Neuronal stem cell (in vitro differentiated cells): ENCODE data around the gene SSBP3.

Experiments
- DNase-seq: peaks from one replicate; pipeline ENCODE4 v3.0.0-alpha.2; 2013; ENCODE audit warnings: low spot score
- H2AFZ ChIP-seq: one replicate; pipeline ENCODE4 v1.6.1; 2013; ENCODE audit warnings: mild to moderate bottlenecking, low read length, inconsistent platforms
- H2AK5ac ChIP-seq: 2 replicates; pipeline ENCODE4 v1.6.1; 2013; ENCODE audit warnings: low read depth, mild to moderate bottlenecking, inconsistent platforms, low read length, moderate library complexity, mixed read lengths
- H2BK120ac ChIP-seq: 2 replicates; pipeline ENCODE4 v1.6.1; 2013; ENCODE audit warnings: low read depth, mild to moderate bottlenecking, inconsistent platforms, low read length, moderate library complexity, mixed read lengths
- H2BK12ac ChIP-seq: one replicate; pipeline ENCODE4 v1.6.1; 2013; ENCODE audit warnings: low read length, inconsistent platforms
- H2BK15ac ChIP-seq: 2 replicates; pipeline ENCODE4 v1.6.1; 2013; ENCODE audit warnings: mild to moderate bottlenecking, low read length, inconsistent platforms, mixed read lengths
- H2BK5ac ChIP-seq: one replicate; pipeline ENCODE4 v1.6.1; 2013; ENCODE audit warnings: inconsistent platforms, mild to moderate bottlenecking, low read length, moderate library complexity
- H3K14ac ChIP-seq: one replicate; pipeline ENCODE4 v1.6.1; 2013; ENCODE audit warnings: low read length, inconsistent platforms
- H3K18ac ChIP-seq: 2 replicates; pipeline ENCODE4 v1.6.1; 2013; ENCODE audit warnings: low read length, inconsistent platforms
- H3K23ac ChIP-seq: 2 replicates; pipeline ENCODE4 v1.6.1; 2013; ENCODE audit warnings: low read depth, mild to moderate bottlenecking, mixed read lengths, low read length, inconsistent platforms; ENCODE audit not compliant: poor library complexity
- H3K27ac ChIP-seq: replicated peaks from 3 replicates; pipeline ENCODE4 v1.5.1; 2013; ENCODE audit warnings: low read length, inconsistent platforms
- H3K27me3 ChIP-seq, 3 experiments: 2 replicates each; pipeline ENCODE4 v1.6.1; 2013; ENCODE audit warnings: low read length in 3 of 3, mild to moderate bottlenecking in 2 of 3, inconsistent platforms in 1 of 3, low read depth in 1 of 3, mixed read lengths in 1 of 3, moderate library complexity in 1 of 3; ENCODE audit not compliant: control insufficient read depth in 3 of 3, insufficient read depth in 3 of 3
- H3K36me3 ChIP-seq, 2 donors: replicated peaks in 1 of 2; 2 replicates each; pipeline ENCODE4 v1.6.1; 2013; ENCODE audit warnings: low read length in 2 of 2; ENCODE audit not compliant: control insufficient read depth in 2 of 2, insufficient read depth in 2 of 2
- H3K4ac ChIP-seq: 2 replicates; pipeline ENCODE4 v1.6.1; 2013; ENCODE audit warnings: inconsistent platforms, mild to moderate bottlenecking, low read length, moderate library complexity
- H3K4me1 ChIP-seq, 2 donors: 1 replicate in 1 of 2; 2 replicates in 1 of 2; pipeline ENCODE4 v1.6.1; 2013; ENCODE audit warnings: low read length in 2 of 2, low read depth in 1 of 2; ENCODE audit not compliant: control insufficient read depth in 2 of 2, insufficient read depth in 1 of 2
- H3K4me2 ChIP-seq: one replicate; pipeline ENCODE4 v1.6.1; 2013; ENCODE audit warnings: mild to moderate bottlenecking, low read length, inconsistent platforms; ENCODE audit not compliant: insufficient read depth, poor library complexity, severe bottlenecking
- H3K4me3 ChIP-seq, 2 donors: 2 replicates each; pipeline ENCODE4 v1.5.1; 2013; ENCODE audit warnings: low read length in 2 of 2, mild to moderate bottlenecking in 2 of 2, inconsistent platforms in 1 of 2, moderate library complexity in 1 of 2
- H3K79me1 ChIP-seq: one replicate; pipeline ENCODE4 v1.6.1; 2013; ENCODE audit warnings: low read depth, mild to moderate bottlenecking, inconsistent platforms, low read length, moderate library complexity
- H3K9ac ChIP-seq: one replicate; pipeline ENCODE4 v1.6.1; 2013; ENCODE audit warnings: mild to moderate bottlenecking, low read depth, low read length, inconsistent platforms; ENCODE audit not compliant: poor library complexity
- H3K9me3 ChIP-seq, 2 donors: replicated peaks in 1 of 2; 2 replicates each; pipeline versions ENCODE3 to v1.6.1; 2013; ENCODE audit warnings: low read length in 2 of 2, mild to moderate bottlenecking in 2 of 2, inconsistent platforms in 1 of 2, low read depth in 1 of 2, mixed read lengths in 1 of 2, moderate library complexity in 1 of 2; ENCODE audit not compliant: control insufficient read depth in 2 of 2, insufficient read depth in 1 of 2
- H4K8ac ChIP-seq: one replicate; pipeline ENCODE4 v1.6.1; 2013; ENCODE audit warnings: low read depth, mild to moderate bottlenecking, inconsistent platforms, low read length, moderate library complexity
- H4K91ac ChIP-seq: one replicate; pipeline ENCODE4 v1.6.1; 2013; ENCODE audit warnings: low read length, low read depth, mild to moderate bottlenecking, inconsistent platforms; ENCODE audit not compliant: poor library complexity
- WGBS, 2 donors: extraction: QIAGEN DNeasy Blood & Tissue Kit; methylation state at CpG; one replicate each; pipeline ENCODE4 v1.1.7; 2013; ENCODE audit warnings: missing lambda C conversion rate in 2 of 2, mixed read lengths in 1 of 2; ENCODE audit not compliant: insufficient read length in 2 of 2, insufficient replicate concordance in 1 of 2; ENCODE audit errors: extremely low coverage in 2 of 2; 5-methylcytosine and 5-hydroxymethylcytosine counted together

The SSBP3 gene

GRCh38 chr1:54353959-54354358 is 52.2 kb downstream of the SSBP3 start:
- Histone ChIP-seq H3K4me1 (peaks cover 37 to 38% of the 10 kb centered on the region in 2 donors), H3K27ac (no peak overlapping the region), H3K9me3 (no peaks in the 10 kb centered on the region), H3K23ac (no peak overlapping the region), H2AFZ (no peak overlapping the region), H3K27me3 (no peaks in the 10 kb centered on the region), H3K4me3 (no peak overlapping the region), H3K36me3 (peaks cover 2 to 55% of the 10 kb centered on the region in 2 donors), H2AK5ac (peak overlapping the region; percentile 18), H2BK5ac (no peak overlapping the region), H3K4ac (no peak overlapping the region), H4K8ac (no peak overlapping the region), H4K91ac (no peak overlapping the region), H3K79me1 (peaks cover 6% of the 10 kb centered on the region), H3K14ac (no peak overlapping the region), H2BK12ac (no peak overlapping the region), H2BK120ac (no peak overlapping the region), H3K18ac (peak overlapping the region; percentile 68), H3K9ac (no peak overlapping the region), H3K4me2 (no peak overlapping the region), H2BK15ac (peak overlapping the region; percentile 17)
- DNase-seq: no peak
- WGBS, 2 donors: no CpG with 5 or more reads among the region's 4 CpGs

GRCh38 chr1:54352755-54353154 is 53.4 kb downstream of the SSBP3 start:
- WGBS, 2 donors: no CpG with 5 or more reads among the region's 17 CpGs
- Histone ChIP-seq H3K4me3 (no peak overlapping the region), H2BK5ac (no peak overlapping the region), H3K14ac (no peak overlapping the region), H3K9ac (no peak overlapping the region), H3K79me1 (peaks cover 5% of the 10 kb centered on the region), H3K9me3 (no peaks in the 10 kb centered on the region), H3K27ac (no peak overlapping the region), H2BK15ac (no peak overlapping the region), H3K18ac (no peak overlapping the region), H2BK12ac (no peak overlapping the region), H3K4me1 (peaks cover 37% of the 10 kb centered on the region in 2 donors), H4K91ac (no peak overlapping the region), H2AK5ac (no peak overlapping the region), H4K8ac (no peak overlapping the region), H3K27me3 (no peaks in the 10 kb centered on the region), H2BK120ac (no peak overlapping the region), H3K4me2 (no peak overlapping the region), H3K23ac (no peak overlapping the region), H3K4ac (no peak overlapping the region), H2AFZ (no peak overlapping the region), H3K36me3 (peaks cover 4 to 53% of the 10 kb centered on the region in 2 donors)
- DNase-seq: no peak

- Histone ChIP-seq H2AK5ac (no peak overlapping the region), H3K4ac (no peak overlapping the region), H4K8ac (no peak overlapping the region), H3K9me3 (no peaks in the 10 kb centered on the region), H2BK120ac (no peak overlapping the region), H4K91ac (no peak overlapping the region), H3K18ac (no peak overlapping the region), H3K23ac (no peak overlapping the region), H2BK5ac (no peak overlapping the region), H2BK12ac (no peak overlapping the region), H2AFZ (no peak overlapping the region), H3K36me3 (peaks cover 2 to 59% of the 10 kb centered on the region in 2 donors), H3K27ac (no peak overlapping the region), H3K4me3 (no peak overlapping the region), H3K27me3 (no peaks in the 10 kb centered on the region), H2BK15ac (no peak overlapping the region), H3K9ac (no peak overlapping the region), H3K79me1 (peaks cover 4% of the 10 kb centered on the region), H3K4me1 (peaks cover 13 to 18% of the 10 kb centered on the region in 2 donors), H3K14ac (no peak overlapping the region), H3K4me2 (no peak overlapping the region)
- WGBS, 2 donors: no CpG with 5 or more reads among the region's 5 CpGs
- DNase-seq: no peak
Measured at GRCh38 chr1:54350360-54350759, 55.8 kb downstream of the SSBP3 start.

- Histone ChIP-seq H4K91ac (no peak overlapping the region), H3K4me1 (peaks cover 2 to 3% of the 10 kb centered on the region in 2 donors), H2BK5ac (no peak overlapping the region), H3K18ac (no peak overlapping the region), H3K23ac (no peak overlapping the region), H3K14ac (no peak overlapping the region), H2AK5ac (no peak overlapping the region), H2BK120ac (no peak overlapping the region), H4K8ac (no peak overlapping the region), H3K9me3 (no peaks in the 10 kb centered on the region), H2BK12ac (no peak overlapping the region), H3K27me3 (no peaks in the 10 kb centered on the region), H3K27ac (no peak overlapping the region), H3K36me3 (peaks cover 2 to 76% of the 10 kb centered on the region in 2 donors), H2AFZ (no peak overlapping the region), H3K9ac (no peak overlapping the region), H3K4me3 (no peak overlapping the region), H2BK15ac (no peak overlapping the region), H3K4me2 (no peak overlapping the region), H3K79me1 (peaks cover 4% of the 10 kb centered on the region), H3K4ac (no peak overlapping the region)
- no peak for DNase-seq
- no CpG with 5 or more reads among the region's 5 CpGs for WGBS, 2 donors
Measured at GRCh38 chr1:54348700-54349021, 57.5 kb downstream of the SSBP3 start.
